ENCODE results near the gene PLA2G4C. TPM values are rescaled to one million over a fixed set of nuclear protein-coding genes. Genes with fewer than 3 reads are reported as not detected.

Gene PLA2G4C
- total RNA-seq, 1 donor from 2014 or later, result 4.1 TPM

DNA sequence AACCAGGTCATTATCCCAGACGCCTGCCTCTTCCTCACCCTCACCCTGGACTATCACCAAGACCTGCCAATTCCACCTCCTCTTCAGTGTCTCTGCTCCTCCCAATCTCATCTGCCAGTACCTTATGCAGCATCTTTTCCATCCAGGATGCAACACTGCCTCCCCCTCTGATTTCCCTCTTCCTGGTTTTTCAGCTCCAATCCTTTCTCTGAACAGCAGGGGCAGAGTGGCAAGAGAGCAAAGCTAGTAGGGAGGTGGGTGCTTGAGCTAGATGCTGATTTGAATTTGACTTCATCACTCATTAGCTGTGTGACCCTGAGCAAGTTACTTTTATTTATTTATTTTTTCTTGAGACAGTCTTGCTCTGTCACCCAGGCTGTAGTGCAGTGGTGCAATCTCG, 41.2 kb downstream of the PLA2G4C start:
- no peaks in the 10 kb centered on the region for H3K4me1 Mint-ChIP-seq (ENCODE audit: low read depth, unreplicated experiment)
- FAIRE-seq (no peak), DNase-seq (ENCODE audit: low read depth) (no peak)
- H3K36me3 Mint-ChIP-seq (ENCODE audit: low read depth, unreplicated experiment), result peaks cover 2% of the 10 kb centered on the region
- Histone ChIP-seq H3K4me1 (ENCODE audit: insufficient read depth, low read length) (no peaks in the 10 kb centered on the region), H3K4me3 (ENCODE audit: insufficient read depth, low read depth, low read length) (no peak overlapping the region), H3K27ac (ENCODE audit: low read depth, low read length) (no peak overlapping the region), H3K9ac (ENCODE audit: low read length) (no peak overlapping the region), H3K36me3 (ENCODE audit: insufficient read depth, low read length) (no peaks in the 10 kb centered on the region), H2AFZ (ENCODE audit: low read depth, low read length) (no peak overlapping the region), H4K20me1 (ENCODE audit: insufficient read depth, low read length) (no peaks in the 10 kb centered on the region), H3K4me2 (ENCODE audit: low read length) (no peak overlapping the region), H3K27me3 (ENCODE audit: insufficient read depth, low read length) (no peaks in the 10 kb centered on the region), H3K79me2 (ENCODE audit: insufficient read depth, low read length) (no peaks in the 10 kb centered on the region), H3K9me3 (ENCODE audit: insufficient read depth, low read depth, low read length) (no peaks in the 10 kb centered on the region)
- peaks cover 3% of the 10 kb centered on the region for H3K27me3 Mint-ChIP-seq (ENCODE audit: low read depth, unreplicated experiment)
- H3K4me3 Mint-ChIP-seq (ENCODE audit: unreplicated experiment), result no peak overlapping the region
- H3K9me3 Mint-ChIP-seq (ENCODE audit: unreplicated experiment), result peaks cover 6% of the 10 kb centered on the region
- TF ChIP-seq, protein P1, sequence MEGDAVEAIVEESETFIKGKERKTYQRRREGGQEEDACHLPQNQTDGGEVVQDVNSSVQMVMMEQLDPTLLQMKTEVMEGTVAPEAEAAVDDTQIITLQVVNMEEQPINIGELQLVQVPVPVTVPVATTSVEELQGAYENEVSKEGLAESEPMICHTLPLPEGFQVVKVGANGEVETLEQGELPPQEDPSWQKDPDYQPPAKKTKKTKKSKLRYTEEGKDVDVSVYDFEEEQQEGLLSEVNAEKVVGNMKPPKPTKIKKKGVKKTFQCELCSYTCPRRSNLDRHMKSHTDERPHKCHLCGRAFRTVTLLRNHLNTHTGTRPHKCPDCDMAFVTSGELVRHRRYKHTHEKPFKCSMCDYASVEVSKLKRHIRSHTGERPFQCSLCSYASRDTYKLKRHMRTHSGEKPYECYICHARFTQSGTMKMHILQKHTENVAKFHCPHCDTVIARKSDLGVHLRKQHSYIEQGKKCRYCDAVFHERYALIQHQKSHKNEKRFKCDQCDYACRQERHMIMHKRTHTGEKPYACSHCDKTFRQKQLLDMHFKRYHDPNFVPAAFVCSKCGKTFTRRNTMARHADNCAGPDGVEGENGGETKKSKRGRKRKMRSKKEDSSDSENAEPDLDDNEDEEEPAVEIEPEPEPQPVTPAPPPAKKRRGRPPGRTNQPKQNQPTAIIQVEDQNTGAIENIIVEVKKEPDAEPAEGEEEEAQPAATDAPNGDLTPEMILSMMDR (IDR thresholded peaks at IDR 0.05; ENCODE audit: insufficient read depth, low read depth, low read length), result no peak
- no peak for TF ChIP-seq EZH2 (IDR thresholded peaks at IDR 0.05; ENCODE audit: insufficient read depth, low read length)
- H3K27ac Mint-ChIP-seq (ENCODE audit: unreplicated experiment), result no peak overlapping the region

DNA sequence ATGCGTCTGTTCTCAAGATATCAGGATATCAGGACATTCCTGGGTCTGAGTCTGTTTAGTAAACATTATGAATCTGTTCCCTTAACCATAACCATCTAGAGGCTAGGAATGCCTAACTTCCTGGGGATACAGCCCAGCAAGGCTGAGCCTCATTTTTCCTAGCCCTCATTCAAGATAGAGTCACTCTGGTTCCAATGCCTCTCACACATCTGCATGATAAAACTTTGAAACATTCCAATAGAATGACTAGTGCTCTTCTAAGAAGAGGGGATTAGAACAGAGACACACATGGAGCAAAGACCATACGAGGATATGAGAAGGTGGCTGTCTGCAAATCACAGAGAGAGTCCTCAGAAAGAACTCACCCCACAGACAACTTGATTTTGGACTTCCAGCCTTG, 46.1 kb downstream of the PLA2G4C start:
- H3K4me3 ChIP-seq (ENCODE audit: insufficient read depth, low read depth, low read length), result no peak overlapping the region
- TF ChIP-seq, protein P1 (IDR thresholded peaks at IDR 0.05; ENCODE audit: insufficient read depth, low read depth, low read length), result no peak
- TF ChIP-seq EZH2 (IDR thresholded peaks at IDR 0.05; ENCODE audit: insufficient read depth, low read length), result no peak
- H3K4me2 ChIP-seq (ENCODE audit: low read length), result no peak overlapping the region
- DNase-seq (ENCODE audit: low read depth) (peak; percentile 3), FAIRE-seq (no peak)
- no peaks in the 10 kb centered on the region for H4K20me1 ChIP-seq (ENCODE audit: insufficient read depth, low read length)
- H3K36me3 ChIP-seq (ENCODE audit: insufficient read depth, low read length), result no peaks in the 10 kb centered on the region
- no peak overlapping the region for H2AFZ ChIP-seq (ENCODE audit: low read depth, low read length)
- H3K27ac Mint-ChIP-seq (ENCODE audit: unreplicated experiment), result no peak overlapping the region
- no peaks in the 10 kb centered on the region for H3K36me3 Mint-ChIP-seq (ENCODE audit: low read depth, unreplicated experiment)
- no peak overlapping the region for H3K27ac ChIP-seq (ENCODE audit: low read depth, low read length)
- H3K79me2 ChIP-seq (ENCODE audit: insufficient read depth, low read length), result no peaks in the 10 kb centered on the region
- peaks cover 6% of the 10 kb centered on the region for H3K9me3 Mint-ChIP-seq (ENCODE audit: unreplicated experiment)
- no peaks in the 10 kb centered on the region for H3K27me3 ChIP-seq (ENCODE audit: insufficient read depth, low read length)
- H3K4me3 Mint-ChIP-seq (ENCODE audit: unreplicated experiment), result no peak overlapping the region
- no peak overlapping the region for H3K9ac ChIP-seq (ENCODE audit: low read length)
- H3K4me1 ChIP-seq (ENCODE audit: insufficient read depth, low read length), result no peaks in the 10 kb centered on the region
- peaks cover 7% of the 10 kb centered on the region for H3K27me3 Mint-ChIP-seq (ENCODE audit: low read depth, unreplicated experiment)
- no peaks in the 10 kb centered on the region for H3K4me1 Mint-ChIP-seq (ENCODE audit: low read depth, unreplicated experiment)
- H3K9me3 ChIP-seq (ENCODE audit: insufficient read depth, low read depth, low read length), result no peaks in the 10 kb centered on the region

DNA sequence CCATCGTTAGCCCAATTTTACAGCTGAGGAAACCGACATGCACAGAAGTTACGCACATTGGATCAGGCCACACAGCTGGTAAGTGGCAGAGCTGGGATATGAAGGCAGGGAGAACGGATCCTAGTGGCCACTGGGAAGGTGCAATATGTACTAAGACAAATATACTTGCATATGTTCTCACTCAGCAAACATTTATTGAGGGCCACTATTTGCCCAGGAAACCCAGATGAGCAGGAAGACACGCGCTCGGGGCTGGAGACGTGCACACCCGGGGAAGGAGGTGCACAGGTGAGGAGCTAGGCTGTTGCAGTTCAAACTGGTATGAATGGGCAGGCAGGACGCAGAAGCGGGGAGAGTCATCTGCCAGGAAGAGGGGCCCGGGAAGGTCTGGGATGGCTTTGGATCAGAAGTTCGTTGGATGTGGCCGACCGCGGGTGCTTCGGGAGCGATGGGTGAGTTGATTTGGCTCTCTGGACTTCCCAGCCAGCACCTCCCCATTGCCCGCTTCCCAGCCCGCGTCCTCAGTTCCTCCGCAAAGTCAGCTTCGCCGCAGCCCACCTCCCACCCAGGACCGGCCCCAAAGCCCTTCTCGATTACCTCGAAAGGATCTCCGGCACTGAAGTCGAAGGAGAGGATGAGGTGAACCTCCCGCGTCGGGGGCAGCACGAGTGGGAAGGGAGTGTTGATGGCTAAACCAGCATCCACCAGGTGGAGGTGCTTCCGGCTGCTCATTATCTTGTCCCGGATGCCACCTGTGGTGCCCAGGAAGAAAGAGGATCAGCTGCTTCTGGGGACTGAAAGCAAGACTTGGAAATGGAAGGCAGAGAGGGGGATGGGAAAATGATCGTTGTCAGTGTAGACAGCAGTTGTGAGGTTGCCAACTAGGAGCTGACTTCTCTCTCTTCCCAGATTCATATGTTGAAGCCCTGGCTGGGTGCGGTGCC, 48.9 kb downstream of the PLA2G4C start:
- TF ChIP-seq, protein P1 (IDR thresholded peaks at IDR 0.05; ENCODE audit: insufficient read depth, low read depth, low read length), result no peak
- no peak for TF ChIP-seq EZH2 (IDR thresholded peaks at IDR 0.05; ENCODE audit: insufficient read depth, low read length)
- H3K9me3 Mint-ChIP-seq (ENCODE audit: unreplicated experiment), result peaks cover 6% of the 10 kb centered on the region
- no peaks in the 10 kb centered on the region for H3K4me1 Mint-ChIP-seq (ENCODE audit: low read depth, unreplicated experiment)
- Histone ChIP-seq H3K9ac (ENCODE audit: low read length) (no peak overlapping the region), H3K4me3 (ENCODE audit: insufficient read depth, low read depth, low read length) (no peak overlapping the region), H3K4me2 (ENCODE audit: low read length) (no peak overlapping the region), H3K4me1 (ENCODE audit: insufficient read depth, low read length) (no peaks in the 10 kb centered on the region), H3K9me3 (ENCODE audit: insufficient read depth, low read depth, low read length) (no peaks in the 10 kb centered on the region), H3K27me3 (ENCODE audit: insufficient read depth, low read length) (no peaks in the 10 kb centered on the region), H2AFZ (ENCODE audit: low read depth, low read length) (no peak overlapping the region), H4K20me1 (ENCODE audit: insufficient read depth, low read length) (no peaks in the 10 kb centered on the region), H3K36me3 (ENCODE audit: insufficient read depth, low read length) (no peaks in the 10 kb centered on the region), H3K27ac (ENCODE audit: low read depth, low read length) (no peak overlapping the region), H3K79me2 (ENCODE audit: insufficient read depth, low read length) (no peaks in the 10 kb centered on the region)
- no peaks in the 10 kb centered on the region for H3K36me3 Mint-ChIP-seq (ENCODE audit: low read depth, unreplicated experiment)
- FAIRE-seq (no peak), DNase-seq (ENCODE audit: low read depth) (no peak)
- no peak overlapping the region for H3K27ac Mint-ChIP-seq (ENCODE audit: unreplicated experiment)
- H3K4me3 Mint-ChIP-seq (ENCODE audit: unreplicated experiment), result no peak overlapping the region
- peaks cover 7% of the 10 kb centered on the region for H3K27me3 Mint-ChIP-seq (ENCODE audit: low read depth, unreplicated experiment)

Measured in astrocyte (in vitro differentiated cells and primary cell).